Measurements from ENCODE around the gene CXCL11.
A peak's percentile ranks its signal among the peaks of the same experiment; 100 is the strongest.

The CXCL11 gene

GRCh38 chr4:76036855-76037254 lies 985 bp upstream of the CXCL11 start:
- DNase-seq (ENCODE audit: low read depth), result no peak
- H3K4me3 ChIP-seq (replicated peaks; ENCODE audit: low read depth, low read length), result no peak overlapping the region
- TF ChIP-seq, protein P1, sequence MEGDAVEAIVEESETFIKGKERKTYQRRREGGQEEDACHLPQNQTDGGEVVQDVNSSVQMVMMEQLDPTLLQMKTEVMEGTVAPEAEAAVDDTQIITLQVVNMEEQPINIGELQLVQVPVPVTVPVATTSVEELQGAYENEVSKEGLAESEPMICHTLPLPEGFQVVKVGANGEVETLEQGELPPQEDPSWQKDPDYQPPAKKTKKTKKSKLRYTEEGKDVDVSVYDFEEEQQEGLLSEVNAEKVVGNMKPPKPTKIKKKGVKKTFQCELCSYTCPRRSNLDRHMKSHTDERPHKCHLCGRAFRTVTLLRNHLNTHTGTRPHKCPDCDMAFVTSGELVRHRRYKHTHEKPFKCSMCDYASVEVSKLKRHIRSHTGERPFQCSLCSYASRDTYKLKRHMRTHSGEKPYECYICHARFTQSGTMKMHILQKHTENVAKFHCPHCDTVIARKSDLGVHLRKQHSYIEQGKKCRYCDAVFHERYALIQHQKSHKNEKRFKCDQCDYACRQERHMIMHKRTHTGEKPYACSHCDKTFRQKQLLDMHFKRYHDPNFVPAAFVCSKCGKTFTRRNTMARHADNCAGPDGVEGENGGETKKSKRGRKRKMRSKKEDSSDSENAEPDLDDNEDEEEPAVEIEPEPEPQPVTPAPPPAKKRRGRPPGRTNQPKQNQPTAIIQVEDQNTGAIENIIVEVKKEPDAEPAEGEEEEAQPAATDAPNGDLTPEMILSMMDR (IDR thresholded peaks at IDR 0.05; ENCODE audit: low read length, missing control alignments), result no peak

DNA sequence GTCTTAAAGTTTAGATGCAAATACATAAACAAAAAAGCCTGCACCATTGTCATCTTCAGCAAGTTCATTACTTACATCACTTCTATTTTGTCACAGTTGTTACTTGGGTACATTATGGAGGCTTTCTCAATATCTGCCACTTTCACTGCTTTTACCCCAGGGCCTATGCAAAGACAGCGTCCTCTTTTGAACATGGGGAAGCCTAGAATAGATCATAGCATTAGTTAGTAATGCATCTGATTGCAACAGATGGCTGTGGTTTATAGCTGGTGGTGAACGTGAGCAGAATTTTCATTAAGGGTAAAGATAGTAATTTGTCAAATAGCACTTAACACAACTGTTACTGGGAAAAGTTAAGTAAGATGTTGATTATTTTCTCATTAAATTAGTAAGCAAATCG lies 729 bp downstream of the CXCL11 start:
- DNase-seq (ENCODE audit: low read depth), result no peak
- TF ChIP-seq, protein P1 (IDR thresholded peaks at IDR 0.05; ENCODE audit: low read length, missing control alignments), result no peak
- H3K4me3 ChIP-seq (replicated peaks; ENCODE audit: low read depth, low read length), result no peak overlapping the region

DNA sequence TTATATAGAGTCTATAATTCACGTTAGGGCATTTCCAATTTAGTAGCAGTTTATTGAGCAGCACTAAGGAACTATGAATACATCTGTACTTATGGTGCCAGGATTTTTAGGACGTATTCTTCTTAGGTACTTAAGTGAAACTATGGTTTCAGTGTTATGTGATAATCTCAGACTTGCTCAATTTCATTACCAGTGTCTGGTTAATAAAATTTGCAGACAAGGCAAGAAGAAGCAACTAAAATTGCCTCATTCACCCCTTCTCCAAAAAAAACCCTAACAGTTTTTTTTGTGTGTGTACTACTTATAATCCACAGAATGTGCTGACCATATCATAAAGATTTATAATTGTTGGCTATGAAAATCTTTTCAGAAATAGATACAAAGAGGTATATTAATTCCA lies 6.6 kb downstream of the CXCL11 start:
- no peak for DNase-seq (ENCODE audit: low read depth)
- H3K4me3 ChIP-seq (replicated peaks; ENCODE audit: low read depth, low read length), result no peak overlapping the region
- TF ChIP-seq, protein P1 (IDR thresholded peaks at IDR 0.05; ENCODE audit: low read length, missing control alignments), result no peak

DNA sequence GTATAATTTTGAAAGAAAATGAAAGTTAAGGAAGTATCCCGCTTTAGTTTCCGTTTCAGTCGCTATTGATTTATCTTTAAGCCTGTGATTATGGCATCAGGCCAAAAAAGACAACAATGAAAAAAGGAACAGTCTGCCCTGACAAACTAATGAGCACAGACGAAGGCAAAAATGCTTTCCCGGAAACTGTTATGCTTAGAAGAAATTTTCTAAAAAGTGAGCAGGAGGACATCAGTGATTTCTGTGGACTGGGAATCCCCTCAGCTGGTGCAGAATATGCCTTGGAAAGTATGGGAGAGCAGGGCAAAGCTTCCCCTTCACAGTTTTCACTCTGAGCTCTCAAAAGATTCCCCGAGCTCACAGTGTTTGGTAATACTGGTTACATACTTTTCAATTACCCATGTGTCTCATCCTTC lies 7.5 kb downstream of the CXCL11 start:
- TF ChIP-seq, protein P1 (IDR thresholded peaks at IDR 0.05; ENCODE audit: low read length, missing control alignments), result no peak
- peak overlapping the region; percentile 30 for H3K4me3 ChIP-seq (replicated peaks; ENCODE audit: low read depth, low read length)
- peak; percentile 38 for DNase-seq (ENCODE audit: low read depth)

- TF ChIP-seq, protein P1 (IDR thresholded peaks at IDR 0.05; ENCODE audit: low read length, missing control alignments), result no peak
- H3K4me3 ChIP-seq (replicated peaks; ENCODE audit: low read depth, low read length), result no peak overlapping the region
- DNase-seq (ENCODE audit: low read depth), result no peak
Observed at GRCh38 chr4:76024065-76024464, 11.8 kb downstream of the CXCL11 start.

DNA sequence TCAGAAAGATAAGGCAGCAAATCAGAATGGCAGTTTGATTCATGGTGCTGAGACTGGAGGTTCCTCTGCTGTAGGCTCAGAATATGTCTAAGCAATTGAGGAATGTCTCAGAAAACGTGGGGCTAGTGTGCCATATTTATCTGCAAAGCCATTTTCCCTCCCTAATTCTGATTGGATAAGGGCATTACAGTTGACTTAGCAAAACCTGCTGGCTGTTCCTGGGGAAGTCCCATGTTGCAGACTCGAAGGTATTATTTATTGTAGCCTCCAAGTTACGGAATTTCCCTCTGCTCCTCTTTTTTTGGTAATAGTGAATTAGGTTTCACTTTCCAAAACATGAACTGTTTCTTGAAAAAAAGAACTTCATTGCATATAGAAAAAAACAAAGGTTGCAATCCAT lies 12.5 kb downstream of the CXCL11 start, which contains the start of gene CXCL10:
Gene CXCL10 (minus strand): TSS at position 109 of the 400 bp plus-strand sequence. CDS start 66 bp downstream, at position 43.
- TF ChIP-seq, protein P1 (IDR thresholded peaks at IDR 0.05; ENCODE audit: low read length, missing control alignments), result no peak
- H3K4me3 ChIP-seq (replicated peaks; ENCODE audit: low read depth, low read length), result no peak within 1 kb of the TSS
- DNase-seq (ENCODE audit: low read depth), result peak; percentile 13

- no peak for DNase-seq (ENCODE audit: low read depth)
- TF ChIP-seq, protein P1 (IDR thresholded peaks at IDR 0.05; ENCODE audit: low read length, missing control alignments), result no peak
- no peak overlapping the region for H3K4me3 ChIP-seq (replicated peaks; ENCODE audit: low read depth, low read length)
Observed at GRCh38 chr4:76022677-76023076, 13.2 kb downstream of the CXCL11 start.
